IPS-15b (cell line): ENCODE results near the gene ELOVL1.

ENCODE experiments used
- H3K27me3 ChIP-seq: one replicate; pipeline ENCODE4 v1.6.1; 2013; ENCODE audit warnings: low read length; ENCODE audit not compliant: control insufficient read depth, insufficient read depth
- H3K36me3 ChIP-seq: one replicate; pipeline ENCODE4 v1.6.1; 2013; ENCODE audit warnings: low read length; ENCODE audit not compliant: control insufficient read depth, insufficient read depth
- H3K4me1 ChIP-seq: one replicate; pipeline ENCODE4 v1.6.1; 2013; ENCODE audit warnings: mild to moderate bottlenecking, low read length; ENCODE audit not compliant: control insufficient read depth, insufficient read depth
- H3K4me3 ChIP-seq: one replicate; pipeline ENCODE4 v1.5.1; 2013; ENCODE audit warnings: low read depth, low read length
- H3K9ac ChIP-seq: one replicate; pipeline ENCODE4 v1.6.1; 2013; ENCODE audit warnings: low read depth, mild to moderate bottlenecking, low read length
- H3K9me3 ChIP-seq: one replicate; pipeline ENCODE4 v1.6.1; 2013; ENCODE audit warnings: mild to moderate bottlenecking, low read length; ENCODE audit not compliant: control insufficient read depth, insufficient read depth

The ELOVL1 gene

DNA sequence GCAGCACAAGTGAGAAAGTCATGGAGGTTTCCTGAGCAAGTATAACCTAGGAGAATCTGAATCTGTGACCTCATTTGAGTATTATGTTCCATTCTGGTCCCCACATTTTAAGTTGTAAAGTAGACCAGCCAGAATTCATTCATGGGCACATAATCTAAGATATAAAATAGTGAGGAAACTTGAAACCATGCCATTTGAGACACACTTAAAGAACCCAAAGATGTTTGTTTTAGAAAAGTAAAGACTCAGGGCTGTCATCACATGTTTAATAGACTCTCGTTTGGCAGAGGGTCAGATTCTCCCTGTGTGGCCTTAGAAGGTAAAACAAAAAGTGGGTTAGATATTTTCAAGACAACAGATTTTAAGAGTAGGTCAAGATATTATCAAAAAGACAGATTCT, 28.2 kb upstream of the ELOVL1 start:
- Histone ChIP-seq H3K4me1 (no peaks in the 10 kb centered on the region), H3K9ac (no peak overlapping the region), H3K4me3 (no peak overlapping the region), H3K36me3 (no peaks in the 10 kb centered on the region), H3K27me3 (no peaks in the 10 kb centered on the region), H3K9me3 (no peaks in the 10 kb centered on the region)

DNA sequence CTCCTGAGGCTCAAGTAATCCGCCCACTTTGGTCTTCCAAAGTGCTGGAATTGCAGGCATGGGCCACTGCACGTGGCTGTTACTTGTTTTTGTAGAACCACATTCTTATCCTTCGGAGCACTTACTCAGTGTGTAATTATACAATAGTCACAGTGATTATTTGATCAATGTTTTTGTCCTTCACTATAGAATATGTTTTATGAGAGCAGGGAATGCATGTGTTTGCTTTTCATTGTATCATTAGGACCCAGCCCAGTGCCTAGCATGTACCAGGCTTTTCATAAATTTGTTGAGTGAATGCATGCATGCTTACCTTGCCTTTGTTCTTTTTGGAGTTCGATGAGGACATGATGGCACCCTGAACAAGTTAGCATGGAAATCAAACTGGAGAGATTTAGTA, 27.7 kb upstream of the ELOVL1 start:
- no peaks in the 10 kb centered on the region for H3K9me3 ChIP-seq
- H3K9ac ChIP-seq: no peak overlapping the region
- H3K4me3 ChIP-seq: no peak overlapping the region
- H3K27me3 ChIP-seq: no peaks in the 10 kb centered on the region
- H3K4me1 ChIP-seq: no peaks in the 10 kb centered on the region
- H3K36me3 ChIP-seq: no peaks in the 10 kb centered on the region

DNA sequence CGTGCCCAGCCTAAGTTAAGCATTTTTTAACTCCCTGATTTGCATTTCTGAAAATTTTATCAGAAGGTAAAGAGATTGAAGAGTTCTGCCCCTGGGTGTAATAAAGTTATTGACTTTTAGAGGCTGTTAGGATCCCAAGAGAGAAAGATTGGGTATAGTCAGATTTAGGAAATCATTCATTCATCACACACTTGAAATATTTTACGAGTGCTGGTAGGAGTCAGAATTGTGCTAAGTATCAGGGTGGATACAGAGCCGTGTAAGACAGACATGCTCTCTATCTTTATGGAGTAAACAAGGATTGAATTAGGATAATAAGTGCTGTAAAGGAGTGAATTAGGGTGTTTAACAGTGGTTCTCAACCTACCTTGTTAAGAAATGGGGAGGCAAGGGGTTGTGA, 24.9 kb upstream of the ELOVL1 start:
- peaks cover 4% of the 10 kb centered on the region for H3K4me1 ChIP-seq
- no peaks in the 10 kb centered on the region for H3K9me3 ChIP-seq
- no peak overlapping the region for H3K4me3 ChIP-seq
- H3K9ac ChIP-seq: no peak overlapping the region
- H3K36me3 ChIP-seq: no peaks in the 10 kb centered on the region
- no peaks in the 10 kb centered on the region for H3K27me3 ChIP-seq

DNA sequence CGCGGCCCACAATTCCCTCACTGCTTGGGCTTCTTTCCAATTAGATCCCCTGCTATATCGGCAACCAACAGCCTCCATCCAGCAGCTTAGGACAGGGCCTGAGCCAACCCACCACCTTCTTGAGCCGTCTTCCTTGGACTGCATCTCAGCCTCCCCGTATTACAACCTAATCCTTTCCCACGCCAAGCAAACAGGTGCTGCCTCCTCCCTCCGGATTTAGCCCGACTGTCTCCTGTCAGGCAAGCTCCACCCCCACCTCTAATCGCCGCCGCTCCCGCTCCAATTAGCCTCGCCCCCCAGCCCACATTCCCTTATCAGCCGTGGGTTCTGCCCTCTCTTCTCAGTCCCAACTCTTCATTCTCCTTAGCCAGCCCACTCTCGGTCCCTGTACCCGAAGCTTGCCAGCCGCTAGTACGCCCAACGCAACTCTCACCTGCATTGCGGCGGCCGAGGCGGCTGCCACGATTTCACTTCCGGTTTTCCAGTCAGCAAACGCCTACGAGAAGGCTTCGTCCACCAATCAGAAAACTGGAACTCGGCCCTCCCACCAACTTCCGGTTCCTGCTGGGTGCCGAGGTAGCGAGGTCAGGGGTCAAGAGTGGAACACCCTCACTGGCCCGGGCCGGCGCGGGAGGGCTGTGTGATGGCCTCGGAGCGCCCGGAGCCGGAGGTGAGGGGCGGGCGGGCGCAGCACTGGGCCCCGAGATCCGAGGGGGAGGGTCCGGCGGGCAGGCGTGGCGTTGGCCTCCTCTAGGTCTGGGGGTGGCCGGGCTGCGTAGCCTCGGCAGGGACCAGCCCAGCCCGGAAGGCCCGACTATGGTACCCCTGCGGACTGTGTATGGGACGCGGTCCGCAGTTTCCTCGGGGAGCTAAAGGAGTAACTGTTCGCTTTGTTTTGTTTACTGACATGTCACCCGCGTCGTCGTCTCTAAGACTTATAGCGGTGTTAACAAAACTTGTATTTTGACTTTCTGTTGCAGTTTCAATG, 21.8 kb upstream of the ELOVL1 start, which contains the start of the genes MED8 and SZT2:
Gene MED8, minus strand, starts transcription at position 475 of the 988 bp plus-strand sequence. Its CDS starts 36 bp downstream, at position 439.
Gene SZT2, plus strand, starts transcription at position 574 of the 988 bp plus-strand sequence. Its CDS starts 70 bp downstream, at position 644.
- Histone ChIP-seq H3K36me3 (peaks cover 17% of the 10 kb centered on the region), H3K27me3 (no peaks in the 10 kb centered on the region)

DNA sequence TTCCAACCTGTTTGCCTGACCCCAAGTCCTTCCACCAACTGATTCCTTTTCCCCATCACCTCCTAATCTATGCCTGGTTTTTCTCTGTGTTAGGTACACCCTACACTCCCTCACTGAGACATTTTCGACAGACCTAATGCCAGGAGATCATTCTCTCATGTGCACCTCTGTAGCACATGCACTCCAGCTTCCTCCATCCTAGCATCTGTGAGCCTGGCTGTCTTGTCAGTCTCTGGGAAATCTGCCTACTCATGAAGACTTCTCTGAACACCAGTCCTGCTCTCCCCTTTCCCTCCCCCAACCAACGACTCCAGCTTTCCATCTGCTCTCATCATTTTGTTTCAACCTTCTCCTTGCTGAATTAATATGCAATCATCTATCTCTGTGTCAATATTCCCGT, 20.8 kb upstream of the ELOVL1 start:
- peak overlapping the region; percentile 68 for H3K9ac ChIP-seq
- H3K4me3 ChIP-seq: peak overlapping the region; percentile 93
- peaks cover 4% of the 10 kb centered on the region for H3K4me1 ChIP-seq
- no peaks in the 10 kb centered on the region for H3K9me3 ChIP-seq
- peaks cover 24% of the 10 kb centered on the region for H3K36me3 ChIP-seq
- H3K27me3 ChIP-seq: no peaks in the 10 kb centered on the region

More for the DNA sequence above, 21.8 kb upstream of the ELOVL1 start, which contains the start of the genes MED8 and SZT2:
- Histone ChIP-seq H3K4me3 (peak within 1 kb of the TSS; percentile 93), H3K9me3 (no peaks in the 10 kb centered on the region), H3K4me1 (peaks cover 4% of the 10 kb centered on the region), H3K9ac (peak within 1 kb of the TSS; percentile 79)

DNA sequence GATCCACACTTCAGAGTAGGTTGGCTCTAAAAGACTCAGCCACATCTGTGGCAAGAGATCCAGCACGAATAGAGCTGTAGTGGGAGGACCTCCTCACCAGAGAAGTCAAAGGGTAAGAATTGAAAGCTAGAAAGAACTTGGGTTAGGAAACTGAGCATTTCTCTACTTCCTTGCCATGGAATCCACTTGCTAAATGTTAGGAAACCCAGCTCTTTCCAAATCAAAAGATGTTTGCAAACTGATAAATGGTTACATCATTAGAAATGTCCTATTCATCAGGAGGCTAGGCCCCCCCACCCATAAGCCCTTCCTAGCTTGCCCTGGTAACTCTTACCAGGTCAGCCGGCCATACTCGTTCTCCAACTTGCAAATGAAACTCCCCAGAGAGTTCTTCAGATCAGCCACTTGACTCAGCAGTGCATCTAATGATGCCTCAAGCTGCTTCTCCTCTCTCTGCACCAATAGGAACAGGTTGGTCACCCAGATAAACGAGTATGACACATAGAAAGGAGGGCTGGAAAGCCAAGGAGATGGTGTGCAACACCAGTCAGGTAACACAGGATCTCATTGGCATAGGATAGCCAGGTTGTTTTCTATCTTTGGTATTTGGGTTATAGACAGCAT, 20.3 kb upstream of the ELOVL1 start:
- Histone ChIP-seq H3K27me3 (no peaks in the 10 kb centered on the region), H3K4me1 (peaks cover 4% of the 10 kb centered on the region), H3K36me3 (peaks cover 28% of the 10 kb centered on the region), H3K9ac (peak overlapping the region; percentile 68), H3K9me3 (no peaks in the 10 kb centered on the region), H3K4me3 (peak overlapping the region; percentile 93)

DNA sequence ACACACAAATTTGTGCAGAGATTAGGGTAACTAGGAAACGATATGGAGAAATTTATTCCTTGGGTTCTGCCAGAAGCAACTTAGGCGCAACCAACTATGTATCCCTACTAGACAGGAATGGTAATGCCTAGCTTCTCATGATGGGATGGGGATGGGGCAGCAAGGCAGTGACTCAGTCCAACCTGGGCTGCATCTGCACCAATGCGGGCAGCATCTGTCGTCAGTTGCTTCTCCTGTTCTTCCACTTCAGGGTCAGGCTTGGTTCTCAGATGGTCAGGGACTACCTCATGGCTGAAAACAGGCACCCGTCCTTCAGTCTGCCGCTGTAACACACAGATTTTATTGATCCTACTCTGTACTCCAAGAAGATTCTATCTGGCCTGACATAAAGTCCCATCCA, 18.9 kb upstream of the ELOVL1 start:
- Histone ChIP-seq H3K9me3 (no peaks in the 10 kb centered on the region), H3K9ac (no peak overlapping the region), H3K4me3 (no peak overlapping the region), H3K4me1 (peaks cover 4% of the 10 kb centered on the region), H3K27me3 (no peaks in the 10 kb centered on the region), H3K36me3 (peaks cover 28% of the 10 kb centered on the region)

DNA sequence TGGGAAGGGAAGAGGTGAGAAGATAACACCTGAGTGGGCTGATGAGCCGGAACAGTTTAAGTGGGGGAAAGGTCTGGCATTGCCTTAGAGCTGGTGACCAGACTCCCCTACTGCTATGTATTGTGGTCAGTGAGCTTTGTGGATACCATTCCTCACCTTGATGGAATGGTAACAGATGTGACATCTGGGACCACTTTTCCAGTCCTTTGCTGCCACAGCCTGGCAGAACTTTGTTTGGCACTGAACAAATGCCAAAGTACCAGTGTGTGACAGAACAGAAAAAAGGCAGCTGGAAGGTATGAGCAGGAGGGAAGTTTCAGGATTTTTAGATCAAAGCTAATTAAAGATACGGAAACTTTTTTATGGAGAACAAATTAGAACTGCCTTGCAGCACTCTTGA, 15.6 kb upstream of the ELOVL1 start:
- H3K36me3 ChIP-seq: peaks cover 28% of the 10 kb centered on the region

DNA sequence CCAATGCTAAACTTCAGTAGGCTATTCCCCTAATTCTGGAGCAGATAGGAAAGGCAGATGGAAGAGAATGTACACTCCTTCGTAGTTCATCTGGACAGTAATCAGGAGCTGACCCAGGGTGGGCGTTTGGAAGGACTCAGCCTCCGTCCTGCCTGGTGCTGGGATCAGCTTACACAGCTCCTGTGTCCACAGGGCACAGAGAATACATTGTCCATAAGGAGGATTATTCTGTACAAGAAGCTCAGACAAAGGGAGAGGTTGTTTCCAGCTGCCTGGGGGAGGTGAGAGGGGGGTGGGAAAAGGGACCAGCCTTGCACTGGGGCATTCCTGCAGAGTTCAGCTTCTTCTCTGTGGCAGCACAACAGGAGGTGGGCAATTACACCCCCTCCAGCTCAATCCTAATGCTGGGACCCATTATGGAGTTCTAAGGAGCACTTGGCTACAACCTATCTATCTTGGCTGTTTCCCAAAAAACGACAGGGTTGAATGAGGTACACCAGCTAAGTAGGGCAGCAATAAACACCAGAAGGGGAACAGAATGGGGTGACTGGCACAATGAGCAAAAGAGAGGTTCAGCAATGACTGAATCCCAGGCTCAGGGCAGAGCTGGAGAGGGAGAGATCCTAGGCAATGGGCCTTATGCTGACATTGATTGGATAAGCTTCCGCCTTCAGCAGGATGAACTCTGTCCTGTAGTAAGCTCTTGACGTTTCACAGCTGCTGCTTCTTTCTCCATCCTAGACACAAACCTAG, 14.4 kb upstream of the ELOVL1 start:
- H3K4me3 ChIP-seq: no peak overlapping the region
- peaks cover 28% of the 10 kb centered on the region for H3K36me3 ChIP-seq
- H3K9ac ChIP-seq: no peak overlapping the region
- H3K4me1 ChIP-seq: no peaks in the 10 kb centered on the region
- no peaks in the 10 kb centered on the region for H3K9me3 ChIP-seq
- no peaks in the 10 kb centered on the region for H3K27me3 ChIP-seq

More for the DNA sequence above, 15.6 kb upstream of the ELOVL1 start:
- H3K9me3 ChIP-seq: no peaks in the 10 kb centered on the region
- no peaks in the 10 kb centered on the region for H3K27me3 ChIP-seq
- H3K9ac ChIP-seq: no peak overlapping the region
- H3K4me1 ChIP-seq: no peaks in the 10 kb centered on the region
- H3K4me3 ChIP-seq: no peak overlapping the region

DNA sequence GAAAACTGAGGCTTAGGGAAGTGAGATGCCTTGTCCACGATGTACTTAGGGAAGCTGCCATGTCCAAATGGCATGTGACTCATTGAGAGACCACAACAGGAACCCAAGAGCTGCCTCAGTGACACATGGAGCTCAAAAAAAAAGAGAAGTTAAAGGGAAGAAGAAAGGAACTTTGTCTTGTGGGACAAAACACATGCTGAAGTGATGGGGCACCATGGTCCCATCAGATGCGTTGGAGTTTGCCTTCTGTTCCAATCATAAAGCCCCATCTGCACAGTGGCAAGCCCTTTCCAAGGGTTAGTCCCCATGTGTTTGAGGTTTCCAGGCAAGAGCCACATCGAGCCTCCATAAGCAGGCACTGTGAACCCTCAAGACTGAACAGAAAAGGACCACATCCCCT, 13.8 kb upstream of the ELOVL1 start:
- H3K9me3 ChIP-seq: no peaks in the 10 kb centered on the region
- H3K9ac ChIP-seq: no peak overlapping the region
- no peaks in the 10 kb centered on the region for H3K4me1 ChIP-seq
- peaks cover 23% of the 10 kb centered on the region for H3K36me3 ChIP-seq
- no peaks in the 10 kb centered on the region for H3K27me3 ChIP-seq
- no peak overlapping the region for H3K4me3 ChIP-seq

DNA sequence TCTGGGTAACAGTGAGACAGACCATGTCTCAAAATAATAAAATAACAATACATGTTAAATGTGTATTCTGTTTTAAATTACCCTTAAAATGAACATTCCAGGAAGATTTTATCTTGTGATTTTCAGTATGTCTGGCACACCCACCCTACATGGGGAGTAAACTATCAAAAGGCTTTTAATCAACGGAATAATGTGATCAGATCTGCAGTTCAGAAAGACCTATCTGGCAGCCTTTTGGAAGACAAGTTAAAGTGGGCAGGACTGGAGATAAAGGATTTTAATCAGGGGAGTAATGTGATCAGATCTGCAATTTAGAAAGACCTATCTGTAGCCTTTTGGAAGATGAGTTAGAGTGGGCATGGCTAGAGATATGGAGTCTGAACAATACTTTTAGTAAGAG, 11.7 kb upstream of the ELOVL1 start:
- Histone ChIP-seq H3K36me3 (peaks cover 10% of the 10 kb centered on the region), H3K4me1 (no peaks in the 10 kb centered on the region), H3K9ac (no peak overlapping the region), H3K27me3 (no peaks in the 10 kb centered on the region), H3K9me3 (no peaks in the 10 kb centered on the region), H3K4me3 (no peak overlapping the region)
